Mesenchymal stem cell (in vitro differentiated cells and primary cell): ENCODE measurements around the gene ZFYVE27. TPM values are rescaled to one million over a fixed set of nuclear protein-coding genes. Genes with fewer than 3 reads are reported as not detected.

Experiments
- DNase-seq: peaks from one replicate; pipeline ENCODE4 v3.0.0-alpha.2; 2013
- H2AFZ ChIP-seq: one replicate; pipeline ENCODE4 v1.6.1; 2013; ENCODE audit warnings: low read depth, mild to moderate bottlenecking, control low read depth, inconsistent platforms, low read length, moderate library complexity
- H2AK5ac ChIP-seq: 2 replicates; pipeline ENCODE4 v1.6.1; 2013; ENCODE audit warnings: low read length, moderate library complexity, mild to moderate bottlenecking, inconsistent platforms; ENCODE audit not compliant: severe bottlenecking
- H2BK120ac ChIP-seq: one replicate; pipeline ENCODE4 v1.6.1; 2013; ENCODE audit warnings: low read depth, mild to moderate bottlenecking, inconsistent platforms, low read length, moderate library complexity
- H2BK12ac ChIP-seq, 2 experiments: one replicate each; pipeline ENCODE4 v1.6.1; 2013; ENCODE audit warnings: inconsistent platforms in 2 of 2, low read length in 2 of 2, mild to moderate bottlenecking in 2 of 2, moderate library complexity in 2 of 2, control low read depth in 1 of 2
- H2BK15ac ChIP-seq: one replicate; pipeline ENCODE4 v1.6.1; 2013; ENCODE audit warnings: mild to moderate bottlenecking, low read depth, inconsistent platforms; ENCODE audit not compliant: poor library complexity, severe bottlenecking
- H2BK5ac ChIP-seq: 2 replicates; pipeline ENCODE4 v1.6.1; 2013; ENCODE audit warnings: low read depth, mild to moderate bottlenecking, low read length, control low read depth, inconsistent platforms; ENCODE audit not compliant: poor library complexity, severe bottlenecking
- H3K14ac ChIP-seq, 2 experiments: one replicate each; pipeline ENCODE4 v1.6.1; 2013; ENCODE audit warnings: inconsistent platforms in 2 of 2, low read length in 2 of 2, control low read depth in 1 of 2, mild to moderate bottlenecking in 1 of 2, moderate library complexity in 1 of 2
- H3K18ac ChIP-seq, 2 experiments: one replicate each; pipeline ENCODE4 v1.6.1; 2013; ENCODE audit warnings: inconsistent platforms in 2 of 2, low read length in 2 of 2, control low read depth in 1 of 2, low read depth in 1 of 2, mild to moderate bottlenecking in 1 of 2
- H3K23ac ChIP-seq, 2 experiments: one replicate each; pipeline ENCODE4 v1.6.1; 2013; ENCODE audit warnings: inconsistent platforms in 2 of 2, low read length in 2 of 2, mild to moderate bottlenecking in 2 of 2, moderate library complexity in 2 of 2, control low read depth in 1 of 2
- H3K27ac ChIP-seq: 2 replicates; pipeline ENCODE4 v1.5.1; 2013; ENCODE audit warnings: mild to moderate bottlenecking, moderate library complexity, low read length, control low read depth, inconsistent platforms; ENCODE audit not compliant: poor library complexity, severe bottlenecking
- H3K27me3 ChIP-seq, 2 experiments: 2 replicates each; pipeline versions ENCODE4 v1.6.1 to v1.7.0; 2013; ENCODE audit warnings: low read length in 2 of 2, mild to moderate bottlenecking in 2 of 2, moderate library complexity in 2 of 2, control low read depth in 1 of 2, inconsistent platforms in 1 of 2; ENCODE audit not compliant: control insufficient read depth in 1 of 2, insufficient read depth in 1 of 2
- H3K36me3 ChIP-seq, 2 experiments: 2 replicates each; pipeline versions ENCODE4 v1.6.1 to v1.7.0; 2013; ENCODE audit warnings: low read length in 2 of 2, control low read depth in 1 of 2, inconsistent platforms in 1 of 2, low read depth in 1 of 2, mild to moderate bottlenecking in 1 of 2; ENCODE audit not compliant: insufficient read depth in 2 of 2, control insufficient read depth in 1 of 2
- H3K4ac ChIP-seq, 2 experiments: one replicate each; pipeline ENCODE4 v1.6.1; 2013; ENCODE audit warnings: inconsistent platforms in 2 of 2, low read length in 2 of 2, mild to moderate bottlenecking in 2 of 2, moderate library complexity in 2 of 2, control low read depth in 1 of 2, low read depth in 1 of 2
- H3K4me1 ChIP-seq: 2 replicates; pipeline ENCODE4 v1.6.1; 2013; ENCODE audit warnings: low read depth, low read length, control low read depth; ENCODE audit not compliant: control insufficient read depth, insufficient read depth
- H3K4me2 ChIP-seq: 2 replicates; pipeline ENCODE4 v1.6.1; 2013; ENCODE audit warnings: low read length, mild to moderate bottlenecking, inconsistent platforms; ENCODE audit not compliant: poor library complexity, severe bottlenecking
- H3K4me3 ChIP-seq, 2 experiments: 2 replicates each; pipeline versions ENCODE4 v1.5.1 to v1.7.0; 2013; ENCODE audit warnings: low read length in 2 of 2, mild to moderate bottlenecking in 2 of 2, control low read depth in 1 of 2, low read depth in 1 of 2; ENCODE audit not compliant: insufficient read depth in 1 of 2
- H3K79me1 ChIP-seq: replicated peaks from 2 replicates; pipeline ENCODE4 v1.6.1; 2013; ENCODE audit warnings: mild to moderate bottlenecking, control low read depth, low read length, inconsistent platforms; ENCODE audit not compliant: poor library complexity, severe bottlenecking
- H3K9ac ChIP-seq: 2 replicates; pipeline ENCODE4 v1.7.0; 2013; ENCODE audit warnings: mild to moderate bottlenecking, low read length, moderate library complexity
- H3K9me3 ChIP-seq: 2 replicates; pipeline ENCODE4 v1.7.0; 2013; ENCODE audit warnings: mild to moderate bottlenecking, low read length; ENCODE audit not compliant: control insufficient read depth
- H4K8ac ChIP-seq: one replicate; pipeline ENCODE4 v1.6.1; 2013; ENCODE audit warnings: inconsistent platforms, mild to moderate bottlenecking, low read length, moderate library complexity
- H4K91ac ChIP-seq: one replicate; pipeline ENCODE4 v1.6.1; 2013; ENCODE audit warnings: mild to moderate bottlenecking, low read length, inconsistent platforms
- WGBS: methylation state at CpG from one replicate; pipeline ENCODE4 v1.1.7; 2013; ENCODE audit warnings: mixed read lengths; 5-methylcytosine and 5-hydroxymethylcytosine counted together
- polyA plus RNA-seq, 2 experiments: library from polyadenylated mRNA; stranded (reverse); fragments of 200-250 nt; gene quantifications; one replicate each; pipeline ENCODE4 v1.2.3, GENCODE V29; 2013

ZFYVE27 gene
- polyA plus RNA-seq (2013, experiment 1 of 2) = 9.1 TPM
- polyA plus RNA-seq (2013, experiment 2 of 2) = 8.1 TPM

- peaks cover 4 to 36% of the 10 kb centered on the region in 2 experiments for H3K36me3 ChIP-seq
- H2BK12ac ChIP-seq = peak within 1 kb of the TSS in 1 of 2 experiments; percentile 58
- H3K4me3 ChIP-seq = peak within 1 kb of the TSS; percentile 88 to 97
- peak; percentile 91 for DNase-seq
- H3K4me1 ChIP-seq = peaks cover 12% of the 10 kb centered on the region
- H3K4ac ChIP-seq = peak within 1 kb of the TSS; percentile 49 to 83
- no peaks in the 10 kb centered on the region for H3K27me3 ChIP-seq
- H2BK15ac ChIP-seq = peak within 1 kb of the TSS; percentile 71
- peak within 1 kb of the TSS; percentile 26 for H2BK5ac ChIP-seq
- no peak within 1 kb of the TSS for H2AK5ac ChIP-seq
- peak within 1 kb of the TSS in 1 of 2 experiments; percentile 36 for H3K23ac ChIP-seq
- peaks cover 18% of the 10 kb centered on the region for H3K79me1 ChIP-seq
- whole genome bisulfite sequencing = under 1% methylated on average over 72 of the region's 72 CpGs
- H4K91ac ChIP-seq = peak within 1 kb of the TSS; percentile 83
- H3K18ac ChIP-seq = peak within 1 kb of the TSS; percentile 86 to 96
- H3K9me3 ChIP-seq = no peaks in the 10 kb centered on the region
- H3K4me2 ChIP-seq = peak within 1 kb of the TSS; percentile 80
- H3K9ac ChIP-seq = peak within 1 kb of the TSS; percentile 99
- H4K8ac ChIP-seq = peak within 1 kb of the TSS; percentile 95
- H2BK120ac ChIP-seq = no peak within 1 kb of the TSS
- H3K27ac ChIP-seq = peak within 1 kb of the TSS; percentile 41
- H2AFZ ChIP-seq = peak within 1 kb of the TSS; percentile 77
- peak within 1 kb of the TSS in 1 of 2 experiments; percentile 96 for H3K14ac ChIP-seq
Observed at GRCh38 chr10:97736902-97737769, at the start of gene ZFYVE27. Gene ZFYVE27, plus strand, starts transcription at chr10:97737128. Its CDS starts 1,350 bp downstream, at chr10:97738478.

GRCh38 chr10:97687785-97688781 lies 48.8 kb upstream of the ZFYVE27 start:
- Histone ChIP-seq H3K79me1 (peaks cover 7% of the 10 kb centered on the region), H2AFZ (peak overlapping the region; percentile 11), H3K27me3 (no peaks in the 10 kb centered on the region), H4K8ac (peak overlapping the region; percentile 71), H3K14ac (no peak overlapping the region), H3K9ac (peak overlapping the region; percentile 88), H3K27ac (peak overlapping the region; percentile 21), H3K9me3 (no peaks in the 10 kb centered on the region), H3K36me3 (no peaks in the 10 kb centered on the region), H3K4me1 (peaks cover 21% of the 10 kb centered on the region), H3K4ac (peak overlapping the region; percentile 76 to 89), H3K18ac (peak overlapping the region; percentile 86 to 87), H2AK5ac (no peak overlapping the region), H4K91ac (peak overlapping the region; percentile 71), H2BK5ac (no peak overlapping the region), H2BK120ac (peak overlapping the region; percentile 91), H3K23ac (no peak overlapping the region), H2BK12ac (peak overlapping the region; percentile 44 to 70), H2BK15ac (peak overlapping the region; percentile 44), H3K4me2 (peak overlapping the region; percentile 49), H3K4me3 (peak overlapping the region in 1 of 2 experiments; percentile 97)
- 70% methylated on average over 12 of the region's 14 CpGs for WGBS
- DNase-seq = peak; percentile 90

DNA sequence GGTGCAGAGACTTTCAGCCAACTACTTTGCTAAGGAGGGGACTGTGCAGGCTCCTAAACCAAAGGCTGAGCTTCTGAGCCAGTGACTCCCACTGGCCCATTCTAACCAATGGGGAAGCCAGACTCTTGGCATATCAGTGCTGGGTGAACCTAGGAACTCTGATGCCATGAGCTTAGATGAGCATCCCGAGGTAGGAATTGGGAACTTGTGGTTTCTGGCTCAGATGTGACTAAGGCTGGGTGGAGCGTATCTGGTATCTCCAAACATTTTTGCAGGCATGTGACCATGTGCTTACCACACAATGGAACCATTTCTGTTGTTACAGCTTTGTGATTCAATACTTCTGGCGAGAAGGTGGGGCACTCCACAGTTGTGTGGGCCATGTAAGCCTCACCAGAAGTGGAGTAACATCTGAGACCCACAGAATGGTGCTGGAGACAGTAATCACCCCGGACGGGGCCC lies 47.3 kb upstream of the ZFYVE27 start:
- Histone ChIP-seq H2AK5ac (no peak overlapping the region), H2BK120ac (no peak overlapping the region), H4K8ac (peak overlapping the region; percentile 27), H3K18ac (no peak overlapping the region), H3K4me3 (no peak overlapping the region), H3K4ac (peak overlapping the region in 1 of 2 experiments; percentile 5), H3K27ac (no peak overlapping the region), H3K4me2 (no peak overlapping the region), H2BK12ac (peak overlapping the region in 1 of 2 experiments; percentile 12), H2AFZ (no peak overlapping the region), H2BK5ac (no peak overlapping the region), H3K27me3 (no peaks in the 10 kb centered on the region), H3K36me3 (no peaks in the 10 kb centered on the region), H4K91ac (no peak overlapping the region), H3K14ac (no peak overlapping the region), H3K79me1 (peaks cover 7% of the 10 kb centered on the region), H3K9me3 (no peaks in the 10 kb centered on the region), H2BK15ac (no peak overlapping the region), H3K23ac (no peak overlapping the region), H3K9ac (peak overlapping the region; percentile 88), H3K4me1 (peaks cover 14% of the 10 kb centered on the region)
- WGBS = 70% methylated on average over 5 of the region's 5 CpGs
- DNase-seq = peak; percentile 85
